K562 (cell line): Measurements from ENCODE around the gene ATP6V1G2. TPM values are rescaled to one million over a fixed set of nuclear protein-coding genes. Genes with fewer than 3 reads are reported as not detected.

ENCODE experiments used
- MTA3 ChIP-seq: fragments of 450-650 bp; formaldehyde crosslinking; IDR thresholded peaks from 2 replicates; pipeline ENCODE4 v1.6.1; 2017; ENCODE audit warnings: mild to moderate bottlenecking, borderline replicate concordance
- NBN ChIP-seq: fragments of 450-650 bp; IDR thresholded peaks from 2 replicates; pipeline ENCODE4 v1.6.1; 2016; ENCODE audit warnings: low read depth, mild to moderate bottlenecking
- NEUROD1 ChIP-seq: fragments of 150-350 bp; IDR thresholded peaks from 2 replicates; pipeline ENCODE4 v1.6.1; 2014; ENCODE audit warnings: borderline replicate concordance, low read length, low read depth; ENCODE audit not compliant: partially characterized antibody
- NFE2L1 ChIP-seq: fragments of 450-650 bp; IDR thresholded peaks from 2 replicates; pipeline ENCODE4 v1.6.1; 2016; ENCODE audit warnings: missing genetic modification characterization, low read depth, mild to moderate bottlenecking, missing compliant biosample characterization, moderate library complexity, borderline replicate concordance
- PCBP1 ChIP-seq: fragments of 200-400 bp; formaldehyde crosslinking; IDR thresholded peaks from 2 replicates; pipeline ENCODE4 v1.6.1; 2018; ENCODE audit warnings: mild to moderate bottlenecking, low read depth, low read length; ENCODE audit not compliant: poor library complexity, severe bottlenecking
- RBM39 ChIP-seq: fragments of 200-400 bp; formaldehyde crosslinking; optimal IDR thresholded peaks from 2 replicates; pipeline ENCODE3; 2018; ENCODE audit warnings: low read depth, low read length
- SMARCC2 ChIP-seq: fragments of 450-650 bp; IDR thresholded peaks from 2 replicates; pipeline ENCODE4 v1.6.1; 2017; ENCODE audit warnings: antibody characterized with exemption, moderate library complexity, mild to moderate bottlenecking, low read depth
- SP1 ChIP-seq: sonication (generic); formaldehyde crosslinking; IDR thresholded peaks from 2 replicates; pipeline ENCODE4 v1.8.1; 2022; ENCODE audit warnings: mild to moderate bottlenecking, missing genetic modification reagents
- XRCC4 ChIP-seq: IDR thresholded peaks from one replicate; pipeline ENCODE4 v1.6.1; 2011; ENCODE audit not compliant: insufficient read depth, insufficient read length; ENCODE audit errors: extremely low read depth
- ZNF143 ChIP-seq: sonication (generic); formaldehyde crosslinking; IDR thresholded peaks from 2 replicates; pipeline ENCODE4 v1.9.0; 2022; ENCODE audit warnings: mild to moderate bottlenecking, missing genetic modification reagents
- ZNF407 ChIP-seq: fragments of 450-650 bp; IDR thresholded peaks from 2 replicates; pipeline ENCODE4 v1.6.1; 2016; ENCODE audit warnings: low read depth
- ZNF707 ChIP-seq: fragments of 250-450 bp; sonication (Bioruptor Pico); conservative IDR thresholded peaks from 2 replicates; pipeline ENCODE4 v1.8.0; 2022; ENCODE audit warnings: inconsistent platforms, mild to moderate bottlenecking, moderate library complexity
- polyA plus RNA-seq, 8 experiments: library from polyadenylated mRNA; depleted of rRNA in 4 of 8; stranded (reverse) in 5 of 8; unstranded in 3 of 8; fragments of >200 nt; fragmentation: Nextera tagmentation in 2 of 8; fragmentation: Illumina TruSeq in 1 of 8; extraction: Ambion mirVana in 2 of 8; extraction: Trizol in 1 of 8; gene quantifications; 2 replicates each; pipeline versions ENCODE4 v1.2.1 to v1.2.3, GENCODE V29; 2011 to 2014; ENCODE audit warnings: inconsistent platforms in 1 of 8, missing spikeins in 1 of 8
- total RNA-seq, 7 experiments: library from RNA; depleted of rRNA in 6 of 7; stranded (reverse); fragments of >200 nt in 6 of 7; fragmentation: Illumina TruSeq in 2 of 7; extraction: Trizol in 2 of 7; gene quantifications; 2 replicates each; pipeline versions ENCODE4 v1.2.1 to v1.2.3, GENCODE V29; 2011 to 2021; ENCODE audit warnings: low replicate concordance in 1 of 7
- TF ChIP-seq, protein P1 (sequence below): fragments of 450-650 bp; formaldehyde crosslinking; IDR thresholded peaks from 2 replicates; pipeline ENCODE4 v1.4.0; 2020; ENCODE audit warnings: mild to moderate bottlenecking

ATP6V1G2 gene
- total and polyA plus RNA-seq, 9 of the 15 experiments (the other 6 are each of a cell fraction or from before 2014, with no cell fraction given) = 0.14 to 1.5 (median 0.33) TPM

GRCh38 chr6:31541658-31542521, 4.5 kb downstream of the ATP6V1G2 start, which contains the start of gene DDX39B (continued):
- TF ChIP-seq ZNF143 (CRISPR knock-in tag) = peak; percentile 33; the same call in 1 of the 2 replicates
- no peak for TF ChIP-seq ZNF407
- no peak for TF ChIP-seq SMARCC2
- TF ChIP-seq PCBP1 = no peak
- TF ChIP-seq, protein P1, sequence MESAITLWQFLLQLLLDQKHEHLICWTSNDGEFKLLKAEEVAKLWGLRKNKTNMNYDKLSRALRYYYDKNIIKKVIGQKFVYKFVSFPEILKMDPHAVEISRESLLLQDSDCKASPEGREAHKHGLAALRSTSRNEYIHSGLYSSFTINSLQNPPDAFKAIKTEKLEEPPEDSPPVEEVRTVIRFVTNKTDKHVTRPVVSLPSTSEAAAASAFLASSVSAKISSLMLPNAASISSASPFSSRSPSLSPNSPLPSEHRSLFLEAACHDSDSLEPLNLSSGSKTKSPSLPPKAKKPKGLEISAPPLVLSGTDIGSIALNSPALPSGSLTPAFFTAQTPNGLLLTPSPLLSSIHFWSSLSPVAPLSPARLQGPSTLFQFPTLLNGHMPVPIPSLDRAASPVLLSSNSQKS (CRISPR knock-in tag) = no peak
- TF ChIP-seq RBM39 = peak; percentile 99
- TF ChIP-seq NEUROD1 = peak; percentile 86
- peak; percentile 96 for TF ChIP-seq NBN
- TF ChIP-seq XRCC4 = no peak
- 0 out of 2 replicates have a peak, but pooled peaks have one; percentile 11 for TF ChIP-seq ZNF707
- TF ChIP-seq NFE2L1 (tag) = no peak
- TF ChIP-seq MTA3 = peak; percentile 93
- TF ChIP-seq SP1 (CRISPR knock-in tag) = peak; percentile 88
